WI38 (cell line): ENCODE results near the gene DNASE1L3.
"Not testable (repeated sequence)": the region's sequence is repeated elsewhere in the genome, so short reads cannot be mapped to it uniquely, and the experiment has no call there.

Source experiments
- H3K4me3 ChIP-seq: 2 replicates; pipeline ENCODE4 v1.5.1; 2011; ENCODE audit warnings: low read depth, mild to moderate bottlenecking, control low read depth, low read length
- TF ChIP-seq, protein P1 (sequence below): IDR thresholded peaks from 2 replicates; pipeline ENCODE4 v1.5.1; 2012; ENCODE audit warnings: low read depth, mild to moderate bottlenecking, control low read depth, low read length

DNASE1L3 gene

DNA sequence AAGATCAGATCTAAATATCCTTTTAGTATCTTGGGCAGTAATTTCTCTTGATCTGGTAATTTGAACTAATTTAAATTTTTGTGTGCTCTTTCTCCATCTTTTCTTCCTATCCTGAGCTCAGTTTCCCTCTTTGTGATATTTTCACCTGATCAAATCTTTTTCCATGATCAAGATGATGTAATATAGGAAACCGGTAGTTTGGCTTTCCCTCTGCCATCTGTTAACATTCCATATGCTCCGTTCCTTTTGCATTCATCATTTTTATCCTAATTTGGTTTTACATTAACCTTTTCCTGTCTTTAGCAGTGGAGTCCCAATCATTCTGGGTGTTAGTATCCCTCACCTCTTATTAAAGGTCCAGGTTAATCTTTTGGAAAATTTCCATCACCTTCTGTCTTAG is 20.9 kb upstream of the DNASE1L3 start:
- no peak overlapping the region for H3K4me3 ChIP-seq
- TF ChIP-seq, protein P1, sequence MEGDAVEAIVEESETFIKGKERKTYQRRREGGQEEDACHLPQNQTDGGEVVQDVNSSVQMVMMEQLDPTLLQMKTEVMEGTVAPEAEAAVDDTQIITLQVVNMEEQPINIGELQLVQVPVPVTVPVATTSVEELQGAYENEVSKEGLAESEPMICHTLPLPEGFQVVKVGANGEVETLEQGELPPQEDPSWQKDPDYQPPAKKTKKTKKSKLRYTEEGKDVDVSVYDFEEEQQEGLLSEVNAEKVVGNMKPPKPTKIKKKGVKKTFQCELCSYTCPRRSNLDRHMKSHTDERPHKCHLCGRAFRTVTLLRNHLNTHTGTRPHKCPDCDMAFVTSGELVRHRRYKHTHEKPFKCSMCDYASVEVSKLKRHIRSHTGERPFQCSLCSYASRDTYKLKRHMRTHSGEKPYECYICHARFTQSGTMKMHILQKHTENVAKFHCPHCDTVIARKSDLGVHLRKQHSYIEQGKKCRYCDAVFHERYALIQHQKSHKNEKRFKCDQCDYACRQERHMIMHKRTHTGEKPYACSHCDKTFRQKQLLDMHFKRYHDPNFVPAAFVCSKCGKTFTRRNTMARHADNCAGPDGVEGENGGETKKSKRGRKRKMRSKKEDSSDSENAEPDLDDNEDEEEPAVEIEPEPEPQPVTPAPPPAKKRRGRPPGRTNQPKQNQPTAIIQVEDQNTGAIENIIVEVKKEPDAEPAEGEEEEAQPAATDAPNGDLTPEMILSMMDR, result no peak

- TF ChIP-seq, protein P1, result no peak
- H3K4me3 ChIP-seq, result no peak overlapping the region
Measured at GRCh38 chr3:58230876-58231552, 20.2 kb upstream of the DNASE1L3 start.

- H3K4me3 ChIP-seq, result not testable (repeated sequence)
Measured at GRCh38 chr3:58227933-58228332, 17.2 kb upstream of the DNASE1L3 start.

DNA sequence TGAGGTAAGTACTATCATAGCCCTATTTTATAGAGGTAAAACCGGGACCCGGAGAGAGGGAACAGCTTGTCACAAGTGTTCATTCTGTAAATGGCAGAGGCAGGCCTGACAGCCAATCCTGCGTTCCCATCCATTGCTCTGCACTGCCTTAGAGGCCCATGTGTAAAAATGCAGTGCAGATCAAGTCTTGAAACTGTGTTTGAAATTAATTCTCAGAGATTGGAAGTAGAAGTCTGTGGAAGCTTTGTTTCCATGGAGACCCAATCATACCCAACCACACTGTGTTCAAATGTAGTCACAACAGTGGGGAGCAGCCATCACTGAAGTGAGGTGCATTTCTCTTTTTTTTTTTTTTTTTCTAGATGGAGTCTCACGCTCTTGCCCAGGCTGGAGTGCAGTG is 13.1 kb upstream of the DNASE1L3 start:
- no peak overlapping the region for H3K4me3 ChIP-seq
- TF ChIP-seq, protein P1, result no peak

- TF ChIP-seq, protein P1, result no peak
- H3K4me3 ChIP-seq, result no peak overlapping the region
Measured at GRCh38 chr3:58222161-58222724, 11.5 kb upstream of the DNASE1L3 start.

GRCh38 chr3:58218904-58219303 is 8.1 kb upstream of the DNASE1L3 start:
- TF ChIP-seq, protein P1, result no peak
- no peak overlapping the region for H3K4me3 ChIP-seq

DNA sequence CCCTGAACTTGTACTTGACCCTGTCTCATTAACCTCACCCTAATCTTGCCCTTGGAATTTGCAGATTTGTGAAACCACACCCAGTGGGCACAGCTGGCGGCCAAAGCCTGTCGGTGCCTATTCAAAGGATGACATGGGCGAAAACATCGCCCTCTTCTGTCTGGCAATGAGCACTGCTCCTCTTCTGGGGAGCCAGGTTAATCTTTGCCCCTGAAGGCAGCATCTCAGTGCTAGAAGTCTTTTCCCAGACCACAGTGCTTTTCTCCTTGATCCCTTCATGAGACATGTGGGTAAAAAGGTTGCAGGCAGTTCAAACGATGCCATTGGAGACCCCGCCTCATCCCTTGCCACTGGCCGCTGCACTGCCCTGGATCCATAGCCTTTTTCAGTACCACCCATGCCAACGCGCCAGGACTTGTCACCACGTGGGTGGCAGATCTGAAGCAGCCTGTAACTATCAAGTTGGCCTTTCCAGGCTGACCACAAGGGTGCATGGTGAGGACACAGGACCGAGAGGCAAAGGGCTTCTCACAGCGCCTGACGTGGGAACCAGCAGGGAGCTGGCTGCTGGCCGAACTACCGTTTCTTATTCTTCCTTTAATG is 6.5 kb upstream of the DNASE1L3 start:
- TF ChIP-seq, protein P1, result peak; percentile 77
- H3K4me3 ChIP-seq, result no peak overlapping the region
